Spinal cord (tissue), 10 donors: ENCODE measurements around the gene TM4SF5. TPM values are rescaled to one million over a fixed set of nuclear protein-coding genes. Genes with fewer than 3 reads are reported as not detected.

Source experiments
- DNase-seq, 6 donors: peaks; one replicate each; pipeline versions ENCODE4 v3.0.0 to v3.0.0-alpha.2; 2013 to 2015; ENCODE audit warnings: low spot score in 6 of 6, low read depth in 4 of 6
- H3K27ac ChIP-seq: one replicate; pipeline ENCODE4 v1.5.1; 2013; ENCODE audit warnings: low read depth, low read length, control low read depth
- H3K27me3 ChIP-seq: one replicate; pipeline ENCODE4 v1.6.1; 2013; ENCODE audit warnings: low read length; ENCODE audit not compliant: control insufficient read depth, insufficient read depth
- H3K36me3 ChIP-seq: one replicate; pipeline ENCODE4 v1.6.1; 2013; ENCODE audit warnings: low read length; ENCODE audit not compliant: control insufficient read depth, insufficient read depth
- H3K4me1 ChIP-seq: one replicate; pipeline ENCODE4 v1.6.1; 2013; ENCODE audit warnings: low read length; ENCODE audit not compliant: control insufficient read depth, insufficient read depth
- H3K4me3 ChIP-seq: one replicate; pipeline ENCODE4 v1.5.1; 2013; ENCODE audit warnings: low read depth, low read length, control low read depth
- H3K9me3 ChIP-seq: one replicate; pipeline ENCODE4 v1.6.1; 2013; ENCODE audit warnings: low read length; ENCODE audit not compliant: control insufficient read depth, insufficient read depth
- WGBS: methylation state at CpG from one replicate; pipeline ENCODE4 v1.1.5; 2013; ENCODE audit warnings: missing lambda C conversion rate; ENCODE audit not compliant: insufficient coverage; 5-methylcytosine and 5-hydroxymethylcytosine counted together
- polyA plus RNA-seq, 2 donors: library from polyadenylated mRNA; unstranded; fragments of 120-200 nt; gene quantifications; one replicate each; pipeline ENCODE4 v1.2.1, GENCODE V29; 2013; ENCODE audit not compliant: insufficient read length in 2 of 2
- total RNA-seq, 2 donors: library from RNA; depleted of rRNA in 1 of 2; stranded (reverse); fragments of 120-200 nt in 1 of 2; fragments of >200 nt in 1 of 2; gene quantifications; one replicate each; pipeline versions ENCODE4 v1.2.3 to v1.2.4, GENCODE V29; 2013 to 2014
- donor health status: healthy.

The TM4SF5 gene
- total and polyA plus RNA-seq, 4 donors, result not detected

DNA sequence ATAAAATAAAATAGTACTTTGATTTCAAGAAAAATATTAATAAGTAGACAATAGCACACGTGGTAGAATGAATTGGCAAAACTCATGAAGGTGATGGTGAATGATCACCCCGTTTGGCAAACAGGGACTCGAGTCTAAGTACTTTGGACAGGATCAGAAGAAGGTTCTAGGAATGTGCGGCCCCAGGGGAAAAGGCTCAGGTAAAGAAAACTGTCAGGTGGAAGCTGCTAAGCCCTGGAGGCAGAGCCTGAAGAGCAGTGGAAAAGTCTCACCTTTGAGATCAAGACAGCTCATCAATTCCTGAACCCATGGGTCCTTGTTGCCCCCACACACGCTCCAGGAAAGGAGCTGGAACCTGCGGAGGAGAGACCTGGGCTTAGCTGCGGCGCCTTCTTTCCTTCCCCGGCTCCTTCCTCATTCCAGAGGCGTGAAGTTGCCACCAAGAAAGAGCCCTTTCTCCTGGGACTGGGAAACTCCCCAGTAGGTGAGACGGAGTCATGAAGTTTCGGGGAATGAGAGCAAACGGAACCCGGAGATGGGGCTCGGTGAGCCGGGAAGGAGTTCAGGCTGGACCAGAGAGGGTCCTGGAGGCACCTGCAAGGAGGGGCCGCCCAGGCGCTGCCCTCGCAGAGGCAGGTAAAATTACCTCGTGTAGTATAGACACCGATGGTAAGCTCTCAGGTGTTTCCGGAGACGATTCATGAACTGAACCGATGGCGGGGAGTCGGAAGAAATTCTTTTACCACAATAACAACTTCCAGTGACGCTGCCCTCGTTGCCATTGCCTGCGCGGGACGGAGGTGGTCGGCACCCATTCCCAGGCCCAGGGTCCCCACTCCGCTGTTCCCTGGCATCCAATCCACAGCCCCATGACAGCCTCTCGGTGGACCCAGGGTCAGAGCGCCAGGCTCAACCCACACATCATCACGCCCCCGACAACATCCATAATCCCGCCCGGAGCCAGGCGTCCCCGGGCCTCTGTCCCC, 33.3 kb upstream of the TM4SF5 start:
- H3K4me3 ChIP-seq, result peak overlapping the region; percentile 62
- no peak for DNase-seq
- no peaks in the 10 kb centered on the region for H3K9me3 ChIP-seq
- H3K4me1 ChIP-seq, result peaks cover 19% of the 10 kb centered on the region
- peaks cover 4% of the 10 kb centered on the region for H3K36me3 ChIP-seq
- no peak overlapping the region for H3K27ac ChIP-seq
- WGBS, result 8% methylated on average over 34 of the region's 41 CpGs
- H3K27me3 ChIP-seq, result peaks cover 54% of the 10 kb centered on the region

DNA sequence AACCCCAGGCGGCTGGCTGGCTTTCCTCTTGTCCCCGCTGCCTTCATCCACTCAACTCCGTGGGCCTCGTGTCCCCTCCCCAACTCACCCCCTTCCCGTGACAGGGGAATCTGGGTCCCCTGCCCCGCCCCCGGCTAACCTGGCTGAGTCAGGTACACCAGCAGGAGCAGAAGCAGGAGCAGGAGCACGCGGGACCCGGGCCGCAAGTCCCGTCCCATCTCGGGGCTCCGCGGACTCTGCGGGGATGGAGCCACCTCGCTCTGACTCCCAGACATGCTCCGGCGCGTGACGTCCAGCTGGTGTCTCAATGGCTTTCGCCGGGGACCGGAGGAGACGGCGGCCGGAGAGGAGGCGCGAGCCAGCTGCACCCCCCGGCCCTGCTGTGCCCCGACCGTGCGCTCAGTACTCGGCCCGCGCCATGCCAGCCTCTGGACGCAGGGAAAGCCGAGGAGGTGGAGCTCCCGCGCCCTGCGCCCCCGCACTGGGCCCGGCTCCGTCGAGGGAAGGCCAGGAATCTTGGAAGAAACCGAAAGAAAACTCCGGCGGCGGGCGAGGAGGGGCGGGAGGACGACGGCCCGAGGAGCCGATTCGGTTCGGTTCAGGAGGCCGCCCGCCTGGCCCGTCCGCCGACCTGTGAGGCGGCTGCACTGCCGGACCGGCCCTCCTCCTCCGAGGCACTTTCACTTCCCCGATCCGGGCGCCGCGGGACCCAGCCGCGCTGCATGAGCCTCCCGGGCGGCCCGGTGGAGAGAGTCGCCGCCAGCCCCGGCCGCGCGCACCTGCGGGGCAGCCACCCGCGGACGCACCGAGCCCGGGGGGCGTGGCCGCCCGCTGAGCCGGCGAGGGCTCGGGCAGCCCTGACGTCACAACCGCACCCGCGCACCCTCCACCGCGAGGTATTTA, 32.3 kb upstream of the TM4SF5 start, which contains the start of the genes CXCL16 and ZMYND15:
CXCL16 (minus strand) TSS at position 807 of the 903 bp plus-strand sequence; CDS start at position 218, 589 bp downstream.
ZMYND15 (plus strand) TSS at position 712 of the 903 bp plus-strand sequence. CDS start 716 bp downstream, outside the sequence.
- H3K9me3 ChIP-seq, result no peaks in the 10 kb centered on the region
- peaks cover 19% of the 10 kb centered on the region for H3K4me1 ChIP-seq
- peak in 2 of 6 donors; percentile 9 to 61 for DNase-seq
- WGBS, result under 1% methylated on average over 100 of the region's 100 CpGs
- H3K27ac ChIP-seq, result no peak within 1 kb of the TSS
- H3K4me3 ChIP-seq, result peak within 1 kb of the TSS; percentile 62
- H3K36me3 ChIP-seq, result peaks cover 4% of the 10 kb centered on the region
- H3K27me3 ChIP-seq, result peaks cover 63% of the 10 kb centered on the region

DNA sequence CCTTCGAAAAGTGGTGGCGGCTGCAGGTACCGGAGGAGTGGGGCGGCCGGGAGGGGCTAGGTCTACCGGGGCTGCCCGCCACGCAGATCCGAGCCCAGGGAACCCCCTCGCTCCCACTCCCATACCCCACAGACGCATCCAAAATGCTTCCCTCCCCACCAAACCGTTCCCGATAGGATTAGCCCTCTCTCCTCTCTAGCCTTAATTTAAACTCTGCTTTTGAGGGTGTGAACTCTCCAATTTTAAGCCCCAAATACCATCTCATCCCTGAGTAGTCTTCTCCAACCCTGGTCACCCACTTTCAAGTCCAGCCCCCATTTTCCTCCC, 31.7 kb upstream of the TM4SF5 start:
- Histone ChIP-seq H3K27me3 (peaks cover 70% of the 10 kb centered on the region), H3K36me3 (peaks cover 2% of the 10 kb centered on the region), H3K4me1 (peaks cover 23% of the 10 kb centered on the region), H3K9me3 (no peaks in the 10 kb centered on the region), H3K27ac (no peak overlapping the region), H3K4me3 (peak overlapping the region; percentile 29)
- 9% methylated on average over 13 of the region's 13 CpGs for WGBS
- no peak for DNase-seq

DNA sequence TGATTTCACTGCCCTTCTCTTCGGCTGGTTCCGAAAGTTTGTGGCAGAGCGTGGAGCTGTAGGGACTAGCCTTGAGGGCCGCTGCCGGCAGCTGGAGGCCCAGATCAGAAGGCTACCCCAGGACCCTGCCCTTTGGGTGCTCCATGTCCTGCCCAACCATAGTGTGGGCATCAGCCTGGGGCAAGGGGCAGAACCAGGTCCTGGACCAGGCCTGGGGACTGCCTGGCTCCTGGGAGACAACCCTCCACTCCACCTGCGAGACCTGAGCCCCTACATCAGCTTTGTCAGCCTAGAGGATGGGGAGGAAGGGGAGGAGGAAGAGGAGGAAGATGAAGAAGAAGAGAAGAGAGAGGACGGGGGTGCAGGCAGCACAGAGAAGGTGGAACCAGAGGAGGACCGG, 31.1 kb upstream of the TM4SF5 start:
- DNase-seq, result no peak
- Histone ChIP-seq H3K9me3 (no peaks in the 10 kb centered on the region), H3K27ac (no peak overlapping the region), H3K36me3 (no peaks in the 10 kb centered on the region), H3K4me1 (peaks cover 29% of the 10 kb centered on the region), H3K27me3 (peaks cover 76% of the 10 kb centered on the region), H3K4me3 (no peak overlapping the region)
- 82% methylated on average over 6 of the region's 8 CpGs for WGBS

DNA sequence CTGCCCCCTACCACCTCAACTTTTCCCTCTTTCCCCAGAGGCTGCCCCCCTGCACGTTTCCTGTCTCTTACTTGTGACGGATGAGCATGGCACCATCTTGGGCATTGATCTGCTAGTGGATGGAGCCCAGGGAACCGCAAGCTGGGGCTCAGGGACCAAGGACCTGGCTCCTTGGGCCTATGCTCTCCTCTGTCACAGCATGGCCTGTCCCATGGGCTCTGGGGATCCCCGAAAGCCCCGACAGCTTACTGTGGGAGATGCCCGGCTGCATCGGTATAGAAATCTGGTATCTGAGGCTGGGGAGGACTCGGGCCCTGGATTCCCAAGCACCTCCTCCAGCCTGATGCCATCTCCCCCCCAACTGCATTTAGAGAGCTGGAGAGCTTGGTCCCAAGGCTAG, 30.1 kb upstream of the TM4SF5 start:
- WGBS, result 80% methylated on average over 3 of the region's 8 CpGs
- H3K4me1 ChIP-seq, result peaks cover 32% of the 10 kb centered on the region
- no peak overlapping the region for H3K27ac ChIP-seq
- H3K27me3 ChIP-seq, result peaks cover 78% of the 10 kb centered on the region
- H3K4me3 ChIP-seq, result no peak overlapping the region
- H3K36me3 ChIP-seq, result no peaks in the 10 kb centered on the region
- H3K9me3 ChIP-seq, result no peaks in the 10 kb centered on the region
- no peak for DNase-seq

DNA sequence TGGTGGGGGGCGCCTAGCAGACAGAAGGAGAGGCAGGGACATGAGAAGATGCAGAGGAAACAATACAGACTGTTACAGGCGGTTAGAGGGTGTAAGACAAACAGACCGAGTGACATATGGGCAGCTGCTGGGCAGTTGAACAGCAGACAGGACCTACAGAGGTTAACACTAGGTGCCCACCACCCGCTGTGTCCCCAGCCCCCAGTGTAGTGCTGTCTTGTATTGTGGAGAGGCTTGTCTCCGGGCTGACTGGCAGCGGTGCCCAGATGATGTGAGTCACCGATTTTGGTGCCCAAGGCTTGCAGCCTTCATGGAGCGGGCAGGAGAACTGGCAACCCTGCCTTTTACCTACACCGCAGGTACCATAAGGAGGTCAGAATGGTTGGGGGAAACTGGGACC, 29.6 kb upstream of the TM4SF5 start:
- no peak for DNase-seq
- H3K27me3 ChIP-seq, result peaks cover 78% of the 10 kb centered on the region
- no peak overlapping the region for H3K4me3 ChIP-seq
- H3K9me3 ChIP-seq, result no peaks in the 10 kb centered on the region
- H3K4me1 ChIP-seq, result peaks cover 32% of the 10 kb centered on the region
- WGBS, result 79% methylated on average over 8 of the region's 9 CpGs
- no peak overlapping the region for H3K27ac ChIP-seq
- H3K36me3 ChIP-seq, result no peaks in the 10 kb centered on the region

DNA sequence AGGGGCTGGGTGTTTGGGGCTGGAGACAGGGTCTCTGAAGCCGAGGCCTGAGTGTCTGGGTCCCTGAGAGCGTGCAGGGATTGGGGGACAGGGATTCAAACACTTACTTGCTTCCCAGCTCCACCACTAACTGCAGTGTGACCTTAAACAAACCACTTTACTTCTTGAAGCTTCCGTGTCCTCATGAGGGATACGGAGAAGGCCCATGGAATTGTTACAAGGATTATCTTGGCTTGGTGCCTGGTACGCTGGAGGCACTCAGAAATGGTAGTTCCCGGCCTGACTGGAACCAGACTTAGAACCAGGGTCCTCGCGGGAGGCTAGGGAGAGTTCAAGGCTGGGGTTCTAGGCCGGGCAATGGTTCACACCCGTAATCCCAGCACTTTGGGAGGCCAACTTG, 29.1 kb upstream of the TM4SF5 start:
- no peak for DNase-seq
- no peak overlapping the region for H3K4me3 ChIP-seq
- no peaks in the 10 kb centered on the region for H3K36me3 ChIP-seq
- H3K9me3 ChIP-seq, result no peaks in the 10 kb centered on the region
- peaks cover 32% of the 10 kb centered on the region for H3K4me1 ChIP-seq
- H3K27me3 ChIP-seq, result peaks cover 75% of the 10 kb centered on the region
- no peak overlapping the region for H3K27ac ChIP-seq
- WGBS, result 80% methylated on average over 7 of the region's 10 CpGs

DNA sequence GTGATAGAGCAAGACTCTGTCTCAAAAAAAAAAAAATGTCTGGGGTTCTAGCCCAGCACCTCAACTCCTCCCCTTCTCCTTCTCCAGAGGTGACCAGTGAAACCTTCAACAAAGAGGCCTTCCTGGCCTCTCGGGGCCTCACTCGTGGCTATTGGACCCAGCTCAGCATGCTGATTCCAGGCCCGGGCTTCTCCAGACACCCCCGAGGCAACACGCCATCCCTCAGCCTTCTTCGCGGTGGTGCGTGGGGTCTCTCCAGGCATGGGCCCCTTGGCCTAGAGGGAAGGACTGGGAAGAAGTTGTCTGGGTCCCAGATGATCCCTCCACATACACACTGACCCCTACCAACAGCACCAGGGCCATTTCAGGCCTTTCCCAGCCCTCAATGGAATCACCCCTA, 28.5 kb upstream of the TM4SF5 start:
- WGBS, result 79% methylated on average over 4 of the region's 8 CpGs
- Histone ChIP-seq H3K4me1 (peaks cover 29% of the 10 kb centered on the region), H3K4me3 (no peak overlapping the region), H3K27me3 (peaks cover 70% of the 10 kb centered on the region), H3K27ac (no peak overlapping the region), H3K9me3 (no peaks in the 10 kb centered on the region), H3K36me3 (no peaks in the 10 kb centered on the region)
- no peak for DNase-seq

DNA sequence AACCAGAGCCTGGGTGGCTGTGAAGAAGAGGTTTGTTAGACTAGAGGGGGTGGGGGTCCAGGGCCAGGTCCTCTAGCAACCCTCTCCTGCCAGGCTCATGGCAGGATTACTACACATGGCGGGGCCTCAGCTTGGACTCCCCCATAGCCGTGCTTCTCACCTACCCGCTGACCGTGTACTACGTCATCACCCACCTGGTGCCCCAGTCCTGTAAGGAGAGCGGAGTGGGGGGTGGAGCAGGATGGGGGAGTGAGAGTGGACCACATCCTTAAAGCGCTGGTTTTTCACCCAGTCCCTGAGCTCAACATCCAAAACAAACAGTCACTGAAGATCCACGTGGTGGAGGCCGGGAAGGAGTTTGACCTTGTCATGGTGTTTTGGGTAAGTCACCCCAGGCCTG, 27.8 kb upstream of the TM4SF5 start:
- Histone ChIP-seq H3K36me3 (no peaks in the 10 kb centered on the region), H3K27ac (no peak overlapping the region), H3K4me3 (no peak overlapping the region), H3K4me1 (peaks cover 22% of the 10 kb centered on the region), H3K27me3 (peaks cover 68% of the 10 kb centered on the region), H3K9me3 (no peaks in the 10 kb centered on the region)
- no peak for DNase-seq
- no CpG with 5 or more reads among the region's 9 CpGs for WGBS
